HEK293T (cell line): ENCODE measurements around the gene CNNM4.

ENCODE experiments used
- ARNT ChIP-seq: fragments of 450-650 bp; IDR thresholded peaks from 2 replicates; pipeline ENCODE4 v1.6.1; 2017; ENCODE audit warnings: mild to moderate bottlenecking
- BHLHE40 ChIP-seq: fragments of 450-650 bp; IDR thresholded peaks from 2 replicates; pipeline ENCODE4 v1.6.1; 2016; ENCODE audit warnings: mild to moderate bottlenecking, moderate library complexity, borderline replicate concordance
- FOXM1 ChIP-seq: fragments of 450-650 bp; IDR thresholded peaks from 2 replicates; pipeline ENCODE4 v1.6.1; 2017; ENCODE audit warnings: mild to moderate bottlenecking, borderline replicate concordance
- HDGF ChIP-seq: fragments of 450-650 bp; IDR thresholded peaks from 2 replicates; pipeline ENCODE4 v1.6.1; 2017; ENCODE audit warnings: antibody characterized with exemption, borderline replicate concordance
- L3MBTL2 ChIP-seq: fragments of 450-650 bp; conservative IDR thresholded peaks from 2 replicates; pipeline ENCODE4 v1.6.1; 2016; ENCODE audit warnings: mild to moderate bottlenecking
- NFRKB ChIP-seq: fragments of 450-650 bp; IDR thresholded peaks from 2 replicates; pipeline ENCODE4 v1.6.1; 2016; ENCODE audit warnings: mild to moderate bottlenecking, moderate library complexity
- SP1 ChIP-seq: fragments of 450-650 bp; IDR thresholded peaks from 2 replicates; pipeline ENCODE4 v1.6.1; 2017
- SUZ12 ChIP-seq: fragments of 450-650 bp; IDR thresholded peaks from 2 replicates; pipeline ENCODE4 v1.6.1; 2016; ENCODE audit warnings: mild to moderate bottlenecking
- TARDBP ChIP-seq: fragments of 450-650 bp; IDR thresholded peaks from 2 replicates; pipeline ENCODE4 v1.6.1; 2016
- ZNF384 ChIP-seq: fragments of 450-650 bp; IDR thresholded peaks from 2 replicates; pipeline ENCODE4 v1.6.1; 2016

DNA sequence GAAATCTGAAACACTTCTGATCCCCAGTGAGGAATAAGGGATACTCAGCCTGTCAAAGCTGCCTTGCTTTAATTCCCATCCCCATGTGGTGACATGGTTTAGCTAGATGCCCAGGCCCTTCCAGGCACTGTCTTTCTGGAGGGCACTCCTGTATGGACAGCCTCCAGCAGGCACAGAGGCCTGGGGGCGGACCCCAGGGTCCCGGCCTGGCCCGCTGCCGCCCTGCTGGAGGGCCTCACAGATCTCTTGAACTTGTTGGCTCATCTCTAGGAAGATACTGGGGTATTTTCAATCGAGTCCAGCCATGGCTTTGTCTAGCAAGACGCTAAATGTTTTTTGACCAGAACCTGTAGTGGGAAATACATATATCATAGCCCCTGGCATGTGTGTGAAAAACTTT lies 34.4 kb downstream of the CNNM4 start:
- no peak for TF ChIP-seq SUZ12
- no peak for TF ChIP-seq ZNF384
- no peak for TF ChIP-seq FOXM1
- TF ChIP-seq TARDBP, result no peak
- no peak for TF ChIP-seq NFRKB
- TF ChIP-seq L3MBTL2, result no peak
- TF ChIP-seq HDGF, result no peak
- TF ChIP-seq SP1, result no peak
- no peak for TF ChIP-seq BHLHE40
- TF ChIP-seq ARNT, result no peak
